Measurements from ENCODE around the gene AUP1.

DNA sequence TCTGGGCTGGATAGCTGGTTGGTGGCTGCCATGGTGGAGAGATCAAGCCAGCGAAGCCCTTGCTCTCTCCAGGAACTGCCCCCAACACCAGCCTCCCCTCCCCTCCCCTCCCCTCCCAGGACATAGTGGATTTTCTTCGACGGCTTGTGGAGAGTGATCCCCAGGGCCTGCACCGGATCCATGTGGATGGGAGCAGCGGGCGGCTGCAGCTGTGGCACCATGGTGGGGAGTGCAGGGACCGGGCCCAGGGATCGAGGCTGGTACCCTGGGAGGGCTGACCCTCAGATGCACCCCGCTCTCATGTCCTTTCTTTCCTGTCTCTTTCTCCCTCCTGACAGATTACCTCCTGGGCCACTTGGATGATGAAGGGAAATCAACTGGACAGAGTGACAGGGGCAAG, 39.6 kb downstream of the AUP1 start:
- TF ChIP-seq, protein P1, sequence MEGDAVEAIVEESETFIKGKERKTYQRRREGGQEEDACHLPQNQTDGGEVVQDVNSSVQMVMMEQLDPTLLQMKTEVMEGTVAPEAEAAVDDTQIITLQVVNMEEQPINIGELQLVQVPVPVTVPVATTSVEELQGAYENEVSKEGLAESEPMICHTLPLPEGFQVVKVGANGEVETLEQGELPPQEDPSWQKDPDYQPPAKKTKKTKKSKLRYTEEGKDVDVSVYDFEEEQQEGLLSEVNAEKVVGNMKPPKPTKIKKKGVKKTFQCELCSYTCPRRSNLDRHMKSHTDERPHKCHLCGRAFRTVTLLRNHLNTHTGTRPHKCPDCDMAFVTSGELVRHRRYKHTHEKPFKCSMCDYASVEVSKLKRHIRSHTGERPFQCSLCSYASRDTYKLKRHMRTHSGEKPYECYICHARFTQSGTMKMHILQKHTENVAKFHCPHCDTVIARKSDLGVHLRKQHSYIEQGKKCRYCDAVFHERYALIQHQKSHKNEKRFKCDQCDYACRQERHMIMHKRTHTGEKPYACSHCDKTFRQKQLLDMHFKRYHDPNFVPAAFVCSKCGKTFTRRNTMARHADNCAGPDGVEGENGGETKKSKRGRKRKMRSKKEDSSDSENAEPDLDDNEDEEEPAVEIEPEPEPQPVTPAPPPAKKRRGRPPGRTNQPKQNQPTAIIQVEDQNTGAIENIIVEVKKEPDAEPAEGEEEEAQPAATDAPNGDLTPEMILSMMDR (IDR thresholded peaks at IDR 0.05; ENCODE audit: poor library complexity, severe bottlenecking): no peak
- TF ChIP-seq EP300 (conservative IDR thresholded peaks at IDR 0.05; ENCODE audit: poor library complexity, severe bottlenecking) (no peak), EZH2 (IDR thresholded peaks at IDR 0.05; ENCODE audit: borderline replicate concordance, insufficient read depth, low read length, poor library complexity, severe bottlenecking) (no peak), REST (IDR thresholded peaks at IDR 0.05; ENCODE audit: borderline replicate concordance) (no peak), POLR2AphosphoS5 (IDR thresholded peaks at IDR 0.05) (no peak), MXI1 (conservative IDR thresholded peaks at IDR 0.05; ENCODE audit: poor library complexity, severe bottlenecking) (no peak), RAD21 (conservative IDR thresholded peaks at IDR 0.05) (no peak), TAF1 (IDR thresholded peaks at IDR 0.05; ENCODE audit: low read depth) (no peak)
